A673 (cell line): ENCODE results near the gene SIK3. TPM values are rescaled to one million over a fixed set of nuclear protein-coding genes. Genes with fewer than 3 reads are reported as not detected.
"Not testable (repeated sequence)": the region's sequence is repeated elsewhere in the genome, so short reads cannot be mapped to it uniquely, and the experiment has no call there.

ENCODE experiments used
- BruUV-seq: library from RNA; stranded (reverse); fragments of 400-500 nt; replicated peaks from 2 replicates; lab custom pipeline; 2021; lab: Mats Ljungman, UMichigan
- CTCF ChIA-PET: fragments of 300-600 bp; sonication (Branson Sonifier 250); formaldehyde crosslinking; loops from one replicate; lab custom pipeline; 2022; ENCODE audit warnings: antibody characterized with exemption; lab: Charles Lee
- POLR2A ChIA-PET: fragments of 300-600 bp; sonication (Branson Sonifier 250); formaldehyde crosslinking; loops from one replicate; lab custom pipeline; 2022; ENCODE audit warnings: antibody characterized with exemption; ENCODE audit not compliant: low non-redundant PET; lab: Charles Lee
- DNase-seq: peaks from one replicate; pipeline ENCODE4 v3.0.0-alpha.2; 2015; ENCODE audit warnings: low spot score
- H3K27ac ChIP-seq: fragments of 200-600 bp; sonication (generic); 2 replicates; pipeline ENCODE4 v1.5.1; 2016; ENCODE audit warnings: mixed run types, low read depth, mild to moderate bottlenecking, mixed read lengths, antibody characterized with exemption, low read length; ENCODE audit not compliant: poor library complexity, severe bottlenecking
- H3K27me3 ChIP-seq: fragments of 200-600 bp; sonication (generic); replicated peaks from 2 replicates; pipeline ENCODE4 v1.6.1; 2017; ENCODE audit warnings: mixed run types, low read depth, mild to moderate bottlenecking, mixed read lengths, antibody characterized with exemption, low read length; ENCODE audit not compliant: insufficient read depth, poor library complexity
- H3K36me3 ChIP-seq: fragments of 200-600 bp; sonication (generic); 2 replicates; pipeline ENCODE4 v1.6.1; 2016; ENCODE audit warnings: mixed run types, mild to moderate bottlenecking, mixed read lengths, antibody characterized with exemption, low read length; ENCODE audit not compliant: insufficient read depth, poor library complexity, severe bottlenecking
- H3K4me1 ChIP-seq: fragments of 200-600 bp; sonication (generic); 2 replicates; pipeline ENCODE4 v1.6.1; 2017; ENCODE audit warnings: mixed run types, mild to moderate bottlenecking, mixed read lengths, antibody characterized with exemption, low read length; ENCODE audit not compliant: insufficient read depth, poor library complexity, severe bottlenecking
- H3K4me3 ChIP-seq: fragments of 200-600 bp; sonication (generic); 2 replicates; pipeline ENCODE4 v1.5.1; 2016; ENCODE audit warnings: low read depth, mixed run types, mild to moderate bottlenecking, mixed read lengths, low read length; ENCODE audit not compliant: poor library complexity, severe bottlenecking
- H3K9me3 ChIP-seq: fragments of 200-600 bp; sonication (generic); 2 replicates; pipeline ENCODE4 v1.6.1; 2016; ENCODE audit warnings: mixed run types, low read depth, mild to moderate bottlenecking, mixed read lengths, antibody characterized with exemption, low read length; ENCODE audit not compliant: poor library complexity, severe bottlenecking
- CTCF ChIP-seq: fragments of 300-800, 200-600 bp; sonication (generic); conservative IDR thresholded peaks from 2 replicates; pipeline ENCODE4 v1.5.1; 2017; ENCODE audit warnings: low read depth, mild to moderate bottlenecking, antibody characterized with exemption, low read length, moderate library complexity, mixed read lengths
- EZH2 ChIP-seq: fragments of 200-600 bp; sonication (generic); IDR thresholded peaks from 2 replicates; pipeline ENCODE4 v1.6.1; 2017; ENCODE audit warnings: borderline replicate concordance, low read depth, mild to moderate bottlenecking, mixed read lengths, antibody characterized with exemption, low read length; ENCODE audit not compliant: poor library complexity, severe bottlenecking
- intact Hi-C: fragments of 100-400 bp; cut with micrococcal nuclease; formaldehyde crosslinking; loops from one replicate; pipeline ENCODE4 v1.10.0; 2022; ENCODE audit not compliant: unreplicated experiment
- total RNA-seq: library from RNA; stranded (reverse); gene quantifications from 2 replicates; pipeline ENCODE4 v1.2.3, GENCODE V29; 2021

SIK3 gene
- total RNA-seq, 1 experiment from 2014 or later = 81.7 TPM

- intact Hi-C loops = no loop called here
- POLR2A ChIA-PET = interaction anchor here (0.7 kb wide), 1 partner anchor 17 kb away, joined by 3 read pairs; no protein-coding TSS in a partner anchor
- BruUV-seq = no TSS peak
- no peaks in the 10 kb centered on the region for H3K9me3 ChIP-seq
- H3K4me3 ChIP-seq = no peak overlapping the region
- no peak overlapping the region for H3K27ac ChIP-seq
- TF ChIP-seq CTCF = no peak
- CTCF ChIA-PET = no interaction called here
- H3K27me3 ChIP-seq = no peaks in the 10 kb centered on the region
- DNase-seq = no peak
- no peaks in the 10 kb centered on the region for H3K4me1 ChIP-seq
- H3K36me3 ChIP-seq = no peaks in the 10 kb centered on the region
These were observed 24.3 kb upstream of the SIK3 start for GRCh38 chr11:117122556-117122955.

GRCh38 chr11:117121176-117121575, 22.9 kb upstream of the SIK3 start:
- intact Hi-C loops = no loop called here
- no TSS peak for BruUV-seq

DNA sequence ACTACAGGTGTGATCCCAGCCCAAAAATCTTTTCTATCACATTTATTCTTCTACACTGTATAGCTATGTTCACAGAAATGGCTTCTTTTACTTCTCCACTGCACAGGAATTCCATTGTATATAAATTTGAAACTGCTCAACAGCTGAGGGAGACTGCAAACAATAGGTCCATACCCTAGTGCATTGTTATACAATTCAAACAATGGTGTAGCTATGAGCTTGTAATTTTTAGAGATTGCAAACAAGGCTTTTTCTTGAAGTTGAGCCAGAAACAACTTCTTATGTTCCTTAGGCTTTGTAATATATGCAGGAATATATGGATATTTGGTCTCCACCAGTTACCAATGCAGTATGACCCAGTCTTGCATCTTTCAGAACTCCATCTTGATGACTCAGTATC, 19.5 kb upstream of the SIK3 start:
- H3K4me1 ChIP-seq = no peaks in the 10 kb centered on the region
- no peak overlapping the region for H3K27ac ChIP-seq
- H3K9me3 ChIP-seq = no peaks in the 10 kb centered on the region
- DNase-seq = no peak
- POLR2A ChIA-PET = no interaction called here
- H3K4me3 ChIP-seq = no peak overlapping the region
- H3K36me3 ChIP-seq = no peaks in the 10 kb centered on the region
- TF ChIP-seq EZH2 (no peak), CTCF (no peak)
- no TSS peak for BruUV-seq
- CTCF ChIA-PET = no interaction called here
- no peaks in the 10 kb centered on the region for H3K27me3 ChIP-seq
- intact Hi-C loops = no loop called here

More at GRCh38 chr11:117121176-117121575, 22.9 kb upstream of the SIK3 start:
- no peaks in the 10 kb centered on the region for H3K27me3 ChIP-seq
- H3K36me3 ChIP-seq = no peaks in the 10 kb centered on the region
- DNase-seq = no peak
- no peak overlapping the region for H3K27ac ChIP-seq
- ChIA-PET CTCF (no interaction called here), POLR2A (no interaction called here)
- no peak overlapping the region for H3K4me3 ChIP-seq
- H3K9me3 ChIP-seq = no peaks in the 10 kb centered on the region
- TF ChIP-seq EZH2 = no peak
- no peak for TF ChIP-seq CTCF
- H3K4me1 ChIP-seq = no peaks in the 10 kb centered on the region

DNA sequence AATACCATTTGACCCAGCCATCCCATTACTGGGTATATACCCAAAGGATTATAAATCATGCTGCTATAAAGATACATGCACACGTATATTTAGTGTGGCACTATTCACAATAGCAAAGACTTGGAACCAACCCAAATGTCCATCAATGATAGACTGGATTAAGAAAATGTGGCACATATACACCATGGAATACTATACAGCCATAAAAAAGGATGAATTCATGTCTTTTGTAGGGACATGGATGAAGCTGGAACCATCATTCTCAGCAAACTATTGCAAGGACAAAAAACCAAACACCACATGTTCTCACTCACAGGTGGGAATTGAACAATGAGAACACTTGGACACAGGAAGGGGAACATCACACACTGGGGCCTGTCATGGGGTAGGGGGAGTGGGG, 14.7 kb upstream of the SIK3 start:
- POLR2A ChIA-PET, intact Hi-C loops, H3K4me3 ChIP-seq, DNase-seq, BruUV-seq, CTCF ChIA-PET, H3K36me3 ChIP-seq, H3K27ac ChIP-seq, H3K9me3 ChIP-seq, H3K27me3 ChIP-seq, H3K4me1 ChIP-seq: not testable (repeated sequence)

- H3K4me3 ChIP-seq, intact Hi-C loops, H3K9me3 ChIP-seq, BruUV-seq, DNase-seq, H3K27ac ChIP-seq, H3K4me1 ChIP-seq, H3K36me3 ChIP-seq, H3K27me3 ChIP-seq, CTCF ChIA-PET, POLR2A ChIA-PET: not testable (repeated sequence)
These were observed 14.3 kb upstream of the SIK3 start for GRCh38 chr11:117112497-117112896.
